ENCODE measurements around the gene KIF5C.

Gene KIF5C

GRCh38 chr2:149056541-149057255 lies 181.7 kb downstream of the KIF5C start:
- no peak for DNase-seq

DNA sequence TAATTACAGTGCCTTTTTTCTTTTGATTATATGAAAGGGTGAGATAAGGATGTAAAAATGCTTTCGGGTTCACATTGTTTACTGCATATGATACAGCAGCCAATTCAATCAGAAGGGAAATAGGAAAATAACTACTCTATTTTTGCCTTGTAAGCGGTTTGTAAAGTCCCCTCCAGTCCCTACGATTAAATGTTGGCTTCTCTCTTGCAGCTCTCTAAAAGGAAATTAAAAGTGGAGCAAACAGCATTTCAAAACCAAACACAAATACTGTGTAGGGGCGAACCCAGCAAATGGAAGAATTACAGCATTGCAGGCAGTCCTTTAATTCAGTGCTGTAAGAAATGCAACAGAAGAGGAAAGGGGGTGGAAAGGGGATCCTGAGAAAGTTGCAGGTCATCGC lies 182.4 kb downstream of the KIF5C start:
- DNase-seq, result no peak

GRCh38 chr2:149058936-149059335 lies 183.9 kb downstream of the KIF5C start:
- DNase-seq, result no peak

- no peak for DNase-seq
These were observed 184.8 kb downstream of the KIF5C start for GRCh38 chr2:149059822-149060221.

GRCh38 chr2:149061133-149061745 lies 186.2 kb downstream of the KIF5C start:
- no peak for DNase-seq

- no peak for DNase-seq
These were observed 187.5 kb downstream of the KIF5C start for GRCh38 chr2:149062531-149062930.

DNA sequence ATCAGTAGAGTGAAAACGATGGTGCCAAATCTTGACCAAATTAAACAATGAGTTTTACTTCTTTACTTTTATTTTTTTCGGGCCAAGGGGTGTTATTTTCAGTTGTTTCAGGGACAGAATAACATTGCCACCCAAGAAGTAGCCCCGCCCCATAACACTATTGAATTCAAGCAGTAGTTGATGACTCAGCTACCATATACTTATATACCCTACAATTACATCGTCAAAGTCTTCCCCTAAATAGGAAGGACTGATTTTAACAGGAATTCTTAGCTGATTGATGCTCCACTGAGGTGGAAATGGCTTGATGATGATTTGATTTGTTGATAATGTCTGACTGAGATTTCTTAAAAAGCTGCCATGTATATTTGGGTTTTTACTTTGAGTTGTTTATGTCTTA lies 188.2 kb downstream of the KIF5C start:
- DNase-seq, result no peak

DNA sequence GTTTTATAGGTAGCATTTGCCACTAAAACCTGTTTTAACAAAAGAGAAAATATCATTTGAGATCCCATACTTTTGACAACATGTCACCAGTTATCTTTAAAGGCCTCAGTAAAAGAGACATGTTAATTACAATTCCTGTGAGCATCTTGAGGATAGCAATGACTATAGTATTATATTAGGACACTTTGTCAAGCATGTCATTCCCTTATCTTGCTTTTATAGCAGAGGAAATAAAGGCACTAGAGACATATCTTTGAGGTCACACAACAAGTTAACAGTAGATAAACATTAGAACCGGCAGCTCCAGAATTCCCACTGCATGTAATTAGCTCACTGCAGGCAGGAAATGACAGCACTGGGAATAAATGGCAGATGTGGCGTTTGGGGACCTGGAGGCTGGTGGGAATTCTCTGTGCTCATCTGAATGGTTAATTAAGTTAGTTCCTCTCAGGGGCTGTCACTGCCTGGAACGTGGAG lies 189.4 kb downstream of the KIF5C start:
- no peak for DNase-seq

DNA sequence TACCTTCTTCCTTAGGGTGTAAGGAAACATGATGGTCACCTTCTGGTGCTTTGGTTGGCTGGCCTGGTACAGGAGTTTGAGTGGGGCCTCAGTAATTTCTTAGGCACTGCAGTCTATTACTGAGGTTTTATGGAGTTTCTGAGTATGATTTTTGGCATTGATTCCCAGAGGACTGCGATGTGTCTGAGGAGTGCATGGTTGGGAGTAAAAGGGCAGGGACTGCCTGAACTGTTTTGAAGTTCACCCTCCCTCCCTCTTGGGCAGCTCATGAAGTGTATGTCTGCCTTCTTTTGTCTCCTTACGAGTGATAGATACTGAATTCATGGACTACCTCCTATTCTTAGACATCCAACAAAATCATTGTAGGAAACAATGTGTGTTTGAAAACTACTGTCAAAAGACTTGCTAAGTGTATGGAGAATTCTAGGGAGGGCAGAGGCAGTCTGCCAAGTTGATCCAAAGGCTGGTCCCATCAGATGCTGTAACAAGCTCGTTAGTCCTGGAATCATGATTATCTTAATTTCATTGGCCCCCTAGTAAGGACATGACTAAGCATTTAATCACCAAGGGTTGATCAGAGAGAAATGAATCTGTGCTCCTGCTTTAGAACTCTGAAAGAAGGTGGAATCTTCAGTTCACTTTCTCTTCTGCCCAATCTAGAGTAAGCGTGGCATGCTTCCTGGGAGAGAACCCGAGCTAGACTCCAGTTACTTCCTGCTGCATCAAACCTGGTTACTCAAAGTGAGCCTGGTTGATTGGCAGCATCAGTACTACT lies 190.0 kb downstream of the KIF5C start:
- no peak for DNase-seq

- DNase-seq, result no peak
These were observed 193.4 kb downstream of the KIF5C start for GRCh38 chr2:149068225-149068995.

DNA sequence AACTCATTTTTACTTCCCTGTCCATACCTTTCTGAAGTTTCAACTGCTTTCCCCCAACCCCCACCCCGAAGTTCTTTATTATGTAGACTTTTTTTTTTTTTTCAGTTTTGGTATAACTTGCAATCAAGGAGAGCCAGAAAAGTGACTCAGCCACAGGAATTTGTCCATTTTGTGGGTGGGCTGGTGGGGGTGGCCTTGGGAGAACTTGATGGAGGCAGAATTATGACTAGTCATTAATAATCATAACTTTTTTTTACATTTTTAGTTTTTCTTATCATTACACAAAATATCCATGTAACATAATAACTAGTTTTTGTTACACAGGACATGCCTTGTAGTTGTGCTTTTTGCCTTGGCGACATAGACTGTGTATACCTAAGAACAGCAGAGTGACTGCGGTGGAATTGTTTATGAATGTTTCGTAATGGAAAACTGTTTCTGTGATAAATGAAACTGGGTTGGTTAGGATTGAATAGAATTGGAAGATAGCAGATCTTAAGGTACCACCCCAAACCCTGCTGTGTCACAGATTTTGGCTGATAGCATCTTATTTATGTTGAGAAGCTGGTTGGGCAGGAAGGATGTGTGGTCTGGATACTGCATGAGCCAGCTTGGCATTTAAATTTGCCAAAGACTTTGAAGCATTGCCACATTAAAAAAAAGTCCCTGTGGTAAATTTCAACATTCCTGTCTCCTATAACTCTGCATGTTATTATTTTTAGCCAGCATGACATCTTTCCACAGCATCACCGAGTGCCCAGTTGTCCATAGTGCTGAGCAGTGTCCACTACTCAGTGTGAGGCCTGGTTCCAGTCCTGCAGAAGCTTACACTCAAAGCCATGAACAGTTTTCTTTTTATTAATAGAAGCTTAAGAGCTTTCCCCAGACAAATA lies 194.2 kb downstream of the KIF5C start:
- peak; percentile 60 for DNase-seq

- DNase-seq, result no peak
These were observed 195.8 kb downstream of the KIF5C start for GRCh38 chr2:149070681-149071320.

DNA sequence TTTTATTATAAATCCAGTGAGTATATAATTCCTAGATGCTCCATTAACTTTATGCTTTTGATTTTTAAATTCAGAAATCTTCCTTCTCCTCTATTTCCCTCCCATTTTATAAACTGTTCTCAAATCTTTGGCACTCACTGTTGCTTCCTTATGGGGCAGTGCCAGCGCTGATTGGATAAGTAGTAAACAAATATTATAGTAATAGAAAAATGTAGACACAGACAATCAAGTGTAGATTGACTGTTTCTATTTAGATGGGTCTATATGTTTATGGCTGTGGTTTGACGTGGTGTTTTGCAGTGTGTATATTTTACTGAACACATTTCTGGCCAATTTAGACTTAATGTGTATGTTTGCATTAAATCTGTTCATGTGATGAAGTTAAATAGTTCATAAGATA lies 200.1 kb downstream of the KIF5C start:
- no peak for DNase-seq

GRCh38 chr2:149075853-149076252 lies 200.8 kb downstream of the KIF5C start:
- DNase-seq, result no peak
